Lower leg skin (tissue), 4 donors: ENCODE data around the gene OR2AE1. TPM values are rescaled to one million over a fixed set of nuclear protein-coding genes. Genes with fewer than 3 reads are reported as not detected.
"Not testable (repeated sequence)": the region's sequence is repeated elsewhere in the genome, so short reads cannot be mapped to it uniquely, and the experiment has no call there.

Source experiments
- DNase-seq, 2 donors: peaks; one replicate each; pipeline ENCODE4 v3.0.0-alpha.2; 2019; ENCODE audit warnings: low spot score in 2 of 2
- H3K4me3 ChIP-seq: fragments of 200-600 bp; sonication (generic); 2 replicates; pipeline ENCODE4 v1.5.1; 2017; ENCODE audit warnings: mild to moderate bottlenecking, low read depth; ENCODE audit not compliant: poor library complexity, severe bottlenecking
- CTCF ChIP-seq, 3 donors: fragments of 450-650 bp; IDR thresholded peaks; one replicate each; pipeline ENCODE4 v1.5.1; 2016; ENCODE audit warnings: antibody characterized with exemption in 3 of 3, mild to moderate bottlenecking in 3 of 3, moderate library complexity in 2 of 3
- POLR2A ChIP-seq, 2 donors: fragments of 450-650 bp; IDR thresholded peaks; one replicate each; pipeline ENCODE4 v1.6.1; 2016 to 2017; ENCODE audit warnings: antibody characterized with exemption in 2 of 2, mild to moderate bottlenecking in 1 of 2, moderate library complexity in 1 of 2
- WGBS, 2 donors: methylation state at CpG; one replicate each; pipeline ENCODE4 v1.1.5; 2018; 5-methylcytosine and 5-hydroxymethylcytosine counted together
- intact Hi-C: fragments of 100-400 bp; cut with DNase I; formaldehyde crosslinking; loops from one replicate; pipeline ENCODE4 v1.15.0; 2023; ENCODE audit warnings: low total_unique reads
- total RNA-seq, 4 donors: library from RNA; depleted of rRNA; stranded (reverse); fragments of >200 nt; gene quantifications; one replicate each; pipeline ENCODE4 v1.1.0, GENCODE V29; 2016

Gene OR2AE1
- total RNA-seq, 4 donors from 2014 or later: 0.32 TPM; not detected in 3

GRCh38 chr7:99898023-99898357, 21.2 kb upstream of the OR2AE1 start:
- intact Hi-C loops: no loop called here
- TF ChIP-seq POLR2A (IDR thresholded peaks at IDR 0.05) (no peak), CTCF (IDR thresholded peaks at IDR 0.05) (no peak)
- 95 to 98% methylated on average over 2 of the region's 2 CpGs for WGBS, 2 donors
- no peak for DNase-seq
- H3K4me3 ChIP-seq: no peak overlapping the region

GRCh38 chr7:99897322-99898022, 20.6 kb upstream of the OR2AE1 start:
- intact Hi-C loops: no loop called here
- WGBS, 2 donors: 81 to 91% methylated on average over 6 of the region's 6 CpGs
- no peak for DNase-seq
- no peak overlapping the region for H3K4me3 ChIP-seq
- TF ChIP-seq CTCF (IDR thresholded peaks at IDR 0.05): no peak
- no peak for TF ChIP-seq POLR2A (IDR thresholded peaks at IDR 0.05)

GRCh38 chr7:99894738-99895137, 17.9 kb upstream of the OR2AE1 start:
- intact Hi-C loops: no loop called here
- H3K4me3 ChIP-seq: no peak overlapping the region
- no peak for TF ChIP-seq CTCF (IDR thresholded peaks at IDR 0.05)
- no peak for DNase-seq

- no peak for DNase-seq
- H3K4me3 ChIP-seq: no peak overlapping the region
- no peak for TF ChIP-seq POLR2A (IDR thresholded peaks at IDR 0.05)
- no peak for TF ChIP-seq CTCF (IDR thresholded peaks at IDR 0.05)
- 69 to 89% methylated on average over 5 of the region's 5 CpGs for WGBS, 2 donors
- intact Hi-C loops: no loop called here
These were observed 16.4 kb upstream of the OR2AE1 start for GRCh38 chr7:99893280-99893679.

GRCh38 chr7:99890348-99890747, 13.5 kb upstream of the OR2AE1 start:
- WGBS, 2 donors: 93 to 97% methylated on average over 2 of the region's 2 CpGs
- DNase-seq, intact Hi-C loops, H3K4me3 ChIP-seq: not testable (repeated sequence)

- H3K4me3 ChIP-seq, DNase-seq, intact Hi-C loops: not testable (repeated sequence)
- 98 to 100% methylated on average over 5 to 13 of the region's 29 CpGs for WGBS, 2 donors
These were observed 11.5 kb upstream of the OR2AE1 start for GRCh38 chr7:99888366-99888765.

- H3K4me3 ChIP-seq: no peak overlapping the region
- TF ChIP-seq POLR2A (IDR thresholded peaks at IDR 0.05) (no peak), CTCF (IDR thresholded peaks at IDR 0.05) (no peak)
- DNase-seq: no peak
- 86 to 87% methylated on average over 4 of the region's 4 CpGs for WGBS, 2 donors
- intact Hi-C loops: no loop called here
These were observed 4.5 kb upstream of the OR2AE1 start for GRCh38 chr7:99881370-99881769.
